ENCODE measurements around the gene PPIL1. TPM values are rescaled to one million over a fixed set of nuclear protein-coding genes. Genes with fewer than 3 reads are reported as not detected.
"Not testable (repeated sequence)": the region's sequence is repeated elsewhere in the genome, so short reads cannot be mapped to it uniquely, and the experiment has no call there.

The PPIL1 gene
- total RNA-seq, 1 donor from 2014 or later, result 33.4 TPM

DNA sequence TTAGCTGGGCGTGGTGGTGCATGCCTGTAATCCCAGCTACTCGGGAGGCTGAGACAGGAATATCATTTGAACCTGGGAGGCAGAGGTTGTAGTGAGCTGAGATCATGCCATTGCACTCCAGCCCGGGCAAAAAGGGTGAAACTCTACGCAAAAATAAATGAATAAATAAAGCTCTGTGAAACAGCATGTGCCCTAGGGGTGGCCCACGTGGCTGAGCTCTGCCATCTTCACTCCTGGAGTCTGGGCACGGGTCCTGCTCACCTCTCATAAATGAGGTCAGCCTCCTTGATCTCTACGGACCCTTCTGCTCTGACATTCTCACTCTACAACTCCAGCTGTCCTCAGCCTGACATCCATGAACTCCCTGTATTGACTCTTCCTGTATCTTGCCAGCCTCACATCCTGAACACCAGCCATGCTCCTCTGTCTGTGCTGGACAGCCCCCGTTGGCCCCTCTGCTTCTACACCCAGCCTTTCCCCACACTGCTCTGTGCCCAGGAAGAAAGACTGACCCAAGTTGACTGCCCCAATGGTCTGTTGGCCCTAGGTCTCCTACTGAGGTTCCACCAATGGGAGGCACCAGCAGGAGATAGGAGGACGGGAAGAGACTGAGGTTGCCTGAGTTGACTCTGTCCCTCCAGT is 57.3 kb downstream of the PPIL1 start:
- Mint-ChIP-seq H3K9me3 (ENCODE audit: unreplicated experiment) (no peaks in the 10 kb centered on the region), H3K27me3 (ENCODE audit: unreplicated experiment) (peaks cover 9% of the 10 kb centered on the region), H3K4me1 (ENCODE audit: unreplicated experiment) (peaks cover 27% of the 10 kb centered on the region), H3K36me3 (ENCODE audit: low read depth, unreplicated experiment) (peaks cover 50% of the 10 kb centered on the region), H3K27ac (ENCODE audit: unreplicated experiment) (no peak overlapping the region), H3K4me3 (ENCODE audit: unreplicated experiment) (peak overlapping the region; percentile 4)
- no peak for DNase-seq (ENCODE audit: low spot score)
- no peak for TF ChIP-seq CTCF (IDR thresholded peaks at IDR 0.05; ENCODE audit: unreplicated experiment)

DNA sequence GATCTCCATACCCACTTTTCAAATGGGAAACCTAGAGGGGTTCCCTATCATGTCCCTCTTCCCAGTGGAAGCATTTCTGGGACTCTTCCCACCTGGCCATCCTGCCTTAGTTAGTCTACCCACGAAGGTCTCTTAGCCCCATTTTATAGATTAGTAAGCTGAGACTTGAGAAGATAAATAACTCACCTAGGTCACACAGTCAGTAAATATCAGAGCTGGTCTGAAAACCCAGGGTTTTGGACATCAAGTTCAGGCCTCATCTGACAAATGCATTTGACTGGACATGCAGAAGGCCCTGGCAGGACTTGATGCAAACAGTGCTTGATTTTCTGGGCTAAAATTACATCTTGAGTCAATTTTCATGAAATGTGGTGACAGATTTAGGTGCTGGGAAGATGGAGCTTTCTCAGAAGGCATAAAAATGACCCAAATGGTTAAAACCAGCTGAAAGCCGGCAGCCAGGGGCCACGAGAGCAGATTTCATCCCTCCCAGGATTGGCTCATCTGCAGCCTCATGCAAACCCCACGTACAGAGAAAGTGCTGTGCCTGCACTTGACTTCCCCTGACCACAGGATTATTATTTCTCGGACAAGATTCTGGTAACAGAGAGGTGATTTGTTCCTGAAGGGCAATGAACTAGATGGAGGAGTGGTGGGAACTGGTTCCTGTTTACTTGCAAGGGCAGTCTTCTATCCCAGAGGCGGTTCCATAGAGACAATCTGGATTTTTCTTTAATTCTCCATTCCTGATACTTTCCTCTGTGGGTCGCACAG is 58.5 kb downstream of the PPIL1 start:
- no peak overlapping the region for H3K27ac Mint-ChIP-seq (ENCODE audit: unreplicated experiment)
- peaks cover 15% of the 10 kb centered on the region for H3K4me1 Mint-ChIP-seq (ENCODE audit: unreplicated experiment)
- no peaks in the 10 kb centered on the region for H3K9me3 Mint-ChIP-seq (ENCODE audit: unreplicated experiment)
- peaks cover 43% of the 10 kb centered on the region for H3K36me3 Mint-ChIP-seq (ENCODE audit: low read depth, unreplicated experiment)
- H3K4me3 Mint-ChIP-seq (ENCODE audit: unreplicated experiment), result no peak overlapping the region
- H3K27me3 Mint-ChIP-seq (ENCODE audit: unreplicated experiment), result peaks cover 10% of the 10 kb centered on the region
- no peak for DNase-seq (ENCODE audit: low spot score)
- TF ChIP-seq CTCF (IDR thresholded peaks at IDR 0.05; ENCODE audit: unreplicated experiment), result no peak

DNA sequence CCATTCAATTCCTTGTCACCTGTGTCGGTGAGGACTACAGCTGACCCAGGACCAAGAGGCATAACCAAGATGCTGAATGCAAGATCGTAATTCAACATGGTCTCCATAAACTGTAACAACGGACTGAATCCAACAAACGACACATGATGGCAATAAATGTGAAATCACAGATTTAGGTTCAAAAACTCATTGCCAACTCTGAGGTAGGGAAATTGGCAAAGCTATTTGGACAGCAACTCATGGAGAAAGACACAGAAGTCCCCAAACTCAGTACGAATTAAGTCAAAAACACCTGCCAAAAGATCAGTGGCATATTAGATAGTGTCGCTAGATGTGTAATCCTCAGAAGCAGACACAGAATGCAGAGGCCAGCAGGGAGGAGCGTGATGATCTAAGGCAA is 60.4 kb downstream of the PPIL1 start:
- no peak for DNase-seq (ENCODE audit: low spot score)
- TF ChIP-seq CTCF (IDR thresholded peaks at IDR 0.05; ENCODE audit: unreplicated experiment), result no peak
- H3K27ac Mint-ChIP-seq (ENCODE audit: unreplicated experiment), result no peak overlapping the region
- H3K4me1 Mint-ChIP-seq (ENCODE audit: unreplicated experiment), result peaks cover 21% of the 10 kb centered on the region
- H3K4me3 Mint-ChIP-seq (ENCODE audit: unreplicated experiment), result no peak overlapping the region
- H3K9me3 Mint-ChIP-seq (ENCODE audit: unreplicated experiment), result no peaks in the 10 kb centered on the region
- peaks cover 33% of the 10 kb centered on the region for H3K36me3 Mint-ChIP-seq (ENCODE audit: low read depth, unreplicated experiment)
- peaks cover 10% of the 10 kb centered on the region for H3K27me3 Mint-ChIP-seq (ENCODE audit: unreplicated experiment)

- DNase-seq (ENCODE audit: low spot score), result no peak
- Mint-ChIP-seq H3K27ac (ENCODE audit: unreplicated experiment) (no peak overlapping the region), H3K36me3 (ENCODE audit: low read depth, unreplicated experiment) (peaks cover 37% of the 10 kb centered on the region), H3K4me3 (ENCODE audit: unreplicated experiment) (peak overlapping the region; percentile 51), H3K27me3 (ENCODE audit: unreplicated experiment) (peaks cover 13% of the 10 kb centered on the region), H3K4me1 (ENCODE audit: unreplicated experiment) (peaks cover 21% of the 10 kb centered on the region), H3K9me3 (ENCODE audit: unreplicated experiment) (no peaks in the 10 kb centered on the region)
- no peak for TF ChIP-seq CTCF (IDR thresholded peaks at IDR 0.05; ENCODE audit: unreplicated experiment)
Measured at GRCh38 chr6:36813526-36813925, 61.1 kb downstream of the PPIL1 start.

DNA sequence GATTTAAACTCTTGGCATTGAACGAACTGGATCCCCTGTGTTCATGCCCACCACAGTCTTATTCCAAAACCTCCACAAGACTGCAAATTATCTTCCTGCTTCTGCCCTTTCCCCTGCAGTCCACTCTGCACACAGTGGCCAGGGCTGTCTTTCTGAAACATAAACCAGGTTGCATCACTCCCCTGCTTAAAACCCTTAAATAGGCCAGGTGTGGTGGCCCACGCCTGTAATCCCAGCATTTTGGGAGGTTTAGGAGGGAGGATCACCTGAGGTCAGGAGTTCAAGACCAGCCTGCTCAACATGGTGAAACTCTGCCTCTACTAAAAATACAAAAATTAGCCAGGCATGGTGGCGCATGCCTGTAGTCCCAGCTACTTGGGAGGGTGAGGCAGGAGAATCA is 61.6 kb downstream of the PPIL1 start:
- not testable (repeated sequence) for DNase-seq (ENCODE audit: low spot score); H3K4me3 Mint-ChIP-seq (ENCODE audit: unreplicated experiment); H3K9me3 Mint-ChIP-seq (ENCODE audit: unreplicated experiment); H3K27ac Mint-ChIP-seq (ENCODE audit: unreplicated experiment)
- H3K27me3 Mint-ChIP-seq (ENCODE audit: unreplicated experiment), result peaks cover 12% of the 10 kb centered on the region
- peaks cover 34% of the 10 kb centered on the region for H3K36me3 Mint-ChIP-seq (ENCODE audit: low read depth, unreplicated experiment)
- H3K4me1 Mint-ChIP-seq (ENCODE audit: unreplicated experiment), result peaks cover 19% of the 10 kb centered on the region

Data from endothelial cell (in vitro differentiated cells).